Measurements from ENCODE around the gene PPIF. TPM values are rescaled to one million over a fixed set of nuclear protein-coding genes. Genes with fewer than 3 reads are reported as not detected.
A peak's percentile ranks its signal among the peaks of the same experiment; 100 is the strongest.

PPIF gene
- total and polyA plus RNA-seq, 3 donors from 2014 or later: 80.1 to 106 (median 82.1) TPM

DNA sequence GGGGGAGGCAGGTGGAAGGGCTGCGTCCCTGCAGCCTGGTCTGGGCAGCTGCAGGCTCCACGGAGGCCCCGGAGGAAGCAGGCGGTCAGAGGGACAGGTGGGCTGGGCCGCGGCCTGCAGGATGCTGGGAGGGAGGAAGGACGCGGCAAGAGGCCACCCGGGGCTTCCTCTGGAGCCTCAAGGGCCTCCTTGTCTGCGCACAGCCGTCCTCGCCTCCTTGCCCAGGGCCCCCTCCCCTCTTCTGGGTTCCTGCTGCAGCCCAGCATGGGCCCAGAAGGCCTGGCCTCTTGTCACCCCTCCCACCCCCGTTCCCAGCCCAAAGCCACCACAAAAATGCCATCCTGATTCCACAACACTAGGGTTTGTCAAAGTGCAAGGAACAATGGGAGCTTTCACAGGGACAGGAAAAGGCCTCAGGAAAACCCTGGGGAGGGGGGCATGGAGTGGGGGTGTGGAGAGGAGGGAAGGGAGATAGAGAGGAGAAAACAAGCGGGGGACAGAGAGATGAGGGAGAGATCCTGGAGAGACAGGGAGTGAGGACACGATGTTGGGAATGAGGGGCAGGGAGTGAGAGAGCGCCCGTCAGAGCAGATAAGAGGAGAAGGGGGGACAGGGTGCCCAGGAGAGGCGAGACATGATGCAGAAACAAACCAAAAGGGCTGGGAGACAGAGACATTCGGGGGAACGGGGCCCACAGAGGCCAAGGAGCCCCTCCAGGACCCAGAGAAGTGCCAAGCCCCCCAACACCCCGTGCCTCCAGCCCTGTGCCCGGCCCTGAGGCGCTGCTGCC is 56.4 kb downstream of the PPIF start:
- Histone ChIP-seq H3K4me1 (no peaks in the 10 kb centered on the region), H3K27ac (peak overlapping the region; percentile 72 to 89), H3K9me3 (no peaks in the 10 kb centered on the region), H3K36me3 (ENCODE audit: low read depth, missing control alignments) (no peaks in the 10 kb centered on the region), H3K27me3 (no peaks in the 10 kb centered on the region), H3K4me3 (no peak overlapping the region)
- intact Hi-C loops (cut with DNase I; ENCODE audit: low total_unique reads): loop anchor here (10.0 kb wide), 1 partner anchor 61 kb away; no protein-coding TSS in a partner anchor
- TF ChIP-seq, protein P1, sequence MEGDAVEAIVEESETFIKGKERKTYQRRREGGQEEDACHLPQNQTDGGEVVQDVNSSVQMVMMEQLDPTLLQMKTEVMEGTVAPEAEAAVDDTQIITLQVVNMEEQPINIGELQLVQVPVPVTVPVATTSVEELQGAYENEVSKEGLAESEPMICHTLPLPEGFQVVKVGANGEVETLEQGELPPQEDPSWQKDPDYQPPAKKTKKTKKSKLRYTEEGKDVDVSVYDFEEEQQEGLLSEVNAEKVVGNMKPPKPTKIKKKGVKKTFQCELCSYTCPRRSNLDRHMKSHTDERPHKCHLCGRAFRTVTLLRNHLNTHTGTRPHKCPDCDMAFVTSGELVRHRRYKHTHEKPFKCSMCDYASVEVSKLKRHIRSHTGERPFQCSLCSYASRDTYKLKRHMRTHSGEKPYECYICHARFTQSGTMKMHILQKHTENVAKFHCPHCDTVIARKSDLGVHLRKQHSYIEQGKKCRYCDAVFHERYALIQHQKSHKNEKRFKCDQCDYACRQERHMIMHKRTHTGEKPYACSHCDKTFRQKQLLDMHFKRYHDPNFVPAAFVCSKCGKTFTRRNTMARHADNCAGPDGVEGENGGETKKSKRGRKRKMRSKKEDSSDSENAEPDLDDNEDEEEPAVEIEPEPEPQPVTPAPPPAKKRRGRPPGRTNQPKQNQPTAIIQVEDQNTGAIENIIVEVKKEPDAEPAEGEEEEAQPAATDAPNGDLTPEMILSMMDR (IDR thresholded peaks at IDR 0.05): no peak
- TF ChIP-seq POLR2A (IDR thresholded peaks at IDR 0.05): no peak
- WGBS, 2 donors: 28 to 41% methylated on average over 16 to 22 of the region's 23 CpGs
- DNase-seq: peak; percentile 53

DNA sequence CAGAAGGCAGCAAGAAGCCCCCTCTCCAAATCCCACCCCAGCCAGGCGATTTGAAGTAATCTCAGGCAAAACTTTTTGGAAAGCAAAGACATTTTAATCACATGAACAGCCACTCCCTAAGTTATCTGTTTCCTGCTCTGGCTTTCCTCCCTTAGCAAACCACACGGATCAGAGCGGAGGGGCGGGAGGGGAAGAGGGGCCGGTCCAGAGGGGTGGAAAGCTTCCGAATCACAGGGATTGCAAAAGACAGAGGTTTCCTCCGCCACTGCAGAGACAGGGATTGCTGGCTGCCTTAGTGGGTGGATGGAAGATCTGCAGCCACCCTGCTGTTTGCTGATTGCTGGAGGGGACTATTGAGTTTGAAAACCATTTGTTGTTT is 57.0 kb downstream of the PPIF start:
- Histone ChIP-seq H3K27me3 (no peaks in the 10 kb centered on the region), H3K27ac (peak overlapping the region; percentile 72 to 89), H3K9me3 (no peaks in the 10 kb centered on the region), H3K4me1 (no peaks in the 10 kb centered on the region), H3K36me3 (ENCODE audit: low read depth, missing control alignments) (no peaks in the 10 kb centered on the region), H3K4me3 (no peak overlapping the region)
- intact Hi-C loops (cut with DNase I; ENCODE audit: low total_unique reads): loop anchor here (10.0 kb wide), 1 partner anchor 61 kb away; no protein-coding TSS in a partner anchor
- 28 to 48% methylated on average over 7 of the region's 7 CpGs for WGBS, 2 donors
- DNase-seq: peak; percentile 69
- TF ChIP-seq, protein P1 (IDR thresholded peaks at IDR 0.05): no peak
- TF ChIP-seq POLR2A (IDR thresholded peaks at IDR 0.05): no peak

DNA sequence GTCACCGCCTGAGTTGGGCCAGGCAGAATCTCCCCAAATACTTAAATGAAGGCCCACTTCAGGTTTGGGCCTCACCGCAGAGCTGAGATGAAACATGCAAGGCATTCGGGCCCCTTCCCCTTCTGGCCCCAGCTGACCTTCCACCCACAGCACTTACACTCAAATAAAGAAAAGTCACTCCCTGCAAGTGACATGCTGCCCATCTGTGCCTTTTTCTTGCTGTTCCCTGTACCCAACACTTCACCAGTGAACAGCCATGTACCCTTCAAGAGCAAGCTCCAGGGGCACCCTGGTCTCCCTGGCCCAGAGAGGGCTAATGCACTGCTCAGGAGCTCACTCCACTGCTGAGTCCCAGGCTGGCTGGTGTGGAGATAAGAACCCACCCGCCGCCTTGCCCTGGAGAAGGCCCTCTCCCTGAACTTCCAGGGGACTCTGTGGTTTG is 57.4 kb downstream of the PPIF start:
- no peak for TF ChIP-seq POLR2A (IDR thresholded peaks at IDR 0.05)
- TF ChIP-seq, protein P1 (IDR thresholded peaks at IDR 0.05): no peak
- DNase-seq: no peak
- WGBS, 2 donors: 60 to 67% methylated on average over 3 to 5 of the region's 5 CpGs
- H3K27me3 ChIP-seq: no peaks in the 10 kb centered on the region
- no peaks in the 10 kb centered on the region for H3K9me3 ChIP-seq
- H3K4me1 ChIP-seq: no peaks in the 10 kb centered on the region
- peak overlapping the region in 1 of 2 donors; percentile 43 for H3K27ac ChIP-seq
- H3K36me3 ChIP-seq (ENCODE audit: low read depth, missing control alignments): no peaks in the 10 kb centered on the region
- intact Hi-C loops (cut with DNase I; ENCODE audit: low total_unique reads): loop anchor here (10.0 kb wide), 1 partner anchor 60 kb away; no protein-coding TSS in a partner anchor
- no peak overlapping the region for H3K4me3 ChIP-seq

Other genes with a start within 250 kb of the PPIF start
- 10 to 100 TPM; 31.3 to 38.6 TPM for gene ZCCHC24, start 98.2 kb downstream of the PPIF start, total RNA-seq
- 27.7 TPM for gene ZCCHC24, start 98.2 kb downstream of the PPIF start, polyA plus RNA-seq (ENCODE audit: insufficient read depth, low read depth, low replicate concordance)
- 1 to 10 TPM; 5.7 to 6.8 TPM for gene EIF5AL1, start 165.1 kb downstream of the PPIF start, total RNA-seq
- 24.4 TPM for gene EIF5AL1, start 165.1 kb downstream of the PPIF start, polyA plus RNA-seq (ENCODE audit: insufficient read depth, low read depth, low replicate concordance)
- gene SFTPA2, start 212.9 kb downstream of the PPIF start, total RNA-seq: under 1 TPM in 1 of 2 donors, not detected in 1; 0.31 TPM
- not detected for gene SFTPA2, start 212.9 kb downstream of the PPIF start, polyA plus RNA-seq (ENCODE audit: insufficient read depth, low read depth, low replicate concordance)

Data from testis (tissue), 3 donors.